HG03103 (cell line): ENCODE results near the gene CRNKL1.
A peak's percentile ranks its signal among the peaks of the same experiment; 100 is the strongest.

Experiments used
- ATAC-seq: cut with Tn5 transposase; IDR thresholded peaks from one replicate; pipeline ENCODE4 v1.9.1; 2021; ENCODE audit warnings: low read depth; ENCODE audit not compliant: unreplicated experiment

The CRNKL1 gene

GRCh38 chr20:20052074-20052970, at the start of gene CRNKL1, which contains the start of gene CFAP61:
CRNKL1 (minus strand) TSS chr20:20052466; CDS start chr20:20052342, 124 bp downstream.
CFAP61 (plus strand) TSS chr20:20052532; CDS start chr20:20056654, 4,122 bp downstream.
- ATAC-seq = peak; percentile 91

- ATAC-seq = no peak
Measured at GRCh38 chr20:20100881-20101280, 48.6 kb upstream of the CRNKL1 start.

- ATAC-seq = no peak
Measured at GRCh38 chr20:20096421-20096820, 44.2 kb upstream of the CRNKL1 start.

- ATAC-seq = no peak
Measured at GRCh38 chr20:20095114-20095872, 43.0 kb upstream of the CRNKL1 start.

- ATAC-seq = no peak
Measured at GRCh38 chr20:20094410-20094809, 42.1 kb upstream of the CRNKL1 start.

- ATAC-seq = no peak
Measured at GRCh38 chr20:20092827-20093226, 40.6 kb upstream of the CRNKL1 start.

- no peak for ATAC-seq
Measured at GRCh38 chr20:20089939-20090338, 37.7 kb upstream of the CRNKL1 start.

GRCh38 chr20:20089018-20089417, 36.8 kb upstream of the CRNKL1 start:
- ATAC-seq = no peak

GRCh38 chr20:20085812-20086211, 33.5 kb upstream of the CRNKL1 start:
- no peak for ATAC-seq

- no peak for ATAC-seq
Measured at GRCh38 chr20:20085071-20085470, 32.8 kb upstream of the CRNKL1 start.

- ATAC-seq = no peak
Measured at GRCh38 chr20:20084296-20084752, 32.1 kb upstream of the CRNKL1 start.

GRCh38 chr20:20083807-20084206, 31.5 kb upstream of the CRNKL1 start:
- no peak for ATAC-seq

- no peak for ATAC-seq
Measured at GRCh38 chr20:20079102-20079784, 27.0 kb upstream of the CRNKL1 start.

GRCh38 chr20:20078041-20078440, 25.8 kb upstream of the CRNKL1 start:
- no peak for ATAC-seq

GRCh38 chr20:20076297-20077065, 24.2 kb upstream of the CRNKL1 start:
- ATAC-seq = no peak

GRCh38 chr20:20075032-20075431, 22.8 kb upstream of the CRNKL1 start:
- ATAC-seq = no peak

GRCh38 chr20:20073801-20074371, 21.6 kb upstream of the CRNKL1 start:
- ATAC-seq = no peak

- no peak for ATAC-seq
Measured at GRCh38 chr20:20070871-20071726, 18.8 kb upstream of the CRNKL1 start.

- no peak for ATAC-seq
Measured at GRCh38 chr20:20065361-20065760, 13.1 kb upstream of the CRNKL1 start.
